Epithelial cell of esophagus (primary cell): Measurements from ENCODE around the gene ARID5B.
A peak's percentile ranks its signal among the peaks of the same experiment; 100 is the strongest.

Experiments
- DNase-seq: peaks from one replicate; pipeline ENCODE4 v3.0.0; 2010; ENCODE audit warnings: low read depth
- H3K4me3 ChIP-seq: 2 replicates; pipeline ENCODE4 v1.5.1; 2011; ENCODE audit warnings: mild to moderate bottlenecking, low read length, control low read depth
- TF ChIP-seq, protein P1 (sequence below): IDR thresholded peaks from 2 replicates; pipeline ENCODE4 v1.5.1; 2011; ENCODE audit warnings: low read depth, mild to moderate bottlenecking, low read length, control low read depth, inconsistent platforms; ENCODE audit not compliant: insufficient read depth; ENCODE audit errors: missing control alignments

ARID5B gene

DNA sequence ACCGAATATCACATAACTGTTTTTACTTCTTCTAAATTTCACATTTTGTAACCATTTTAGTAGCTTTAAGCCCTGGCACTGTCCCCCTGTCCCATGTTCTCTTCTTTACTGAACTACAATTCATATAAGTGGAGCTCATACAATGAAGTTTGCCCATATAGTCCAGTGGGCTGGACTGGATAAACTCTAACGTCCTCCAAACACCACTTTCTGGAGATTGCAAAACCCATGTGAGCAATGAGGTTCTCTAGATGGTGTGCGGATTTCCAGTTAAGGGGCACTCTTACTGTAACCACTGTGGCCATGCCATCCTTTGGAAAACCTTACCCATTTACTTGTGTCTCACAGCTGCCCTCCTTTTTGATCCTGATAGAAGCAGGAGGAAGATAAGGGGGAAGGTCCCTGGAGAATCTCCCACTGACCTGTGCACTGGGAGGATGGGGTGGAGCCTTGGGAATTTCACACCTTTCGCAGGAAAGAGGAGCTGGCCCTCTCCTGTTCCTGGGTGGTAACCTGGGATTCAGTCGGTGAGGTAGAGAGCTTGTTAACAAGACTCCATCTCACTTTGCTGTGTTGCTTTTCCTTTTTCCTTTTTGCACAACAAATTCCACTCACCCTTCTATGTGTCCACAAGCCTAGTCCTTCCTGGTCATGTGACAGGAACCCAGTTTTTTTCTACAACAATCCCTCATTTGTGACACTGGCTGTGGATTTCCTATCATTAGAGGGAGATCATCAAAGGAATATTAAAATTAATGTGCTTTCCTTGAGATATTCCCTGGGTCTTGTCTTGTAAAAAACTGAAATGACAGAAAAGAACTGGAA lies 120.7 kb downstream of the ARID5B start:
- DNase-seq = no peak
- TF ChIP-seq, protein P1, sequence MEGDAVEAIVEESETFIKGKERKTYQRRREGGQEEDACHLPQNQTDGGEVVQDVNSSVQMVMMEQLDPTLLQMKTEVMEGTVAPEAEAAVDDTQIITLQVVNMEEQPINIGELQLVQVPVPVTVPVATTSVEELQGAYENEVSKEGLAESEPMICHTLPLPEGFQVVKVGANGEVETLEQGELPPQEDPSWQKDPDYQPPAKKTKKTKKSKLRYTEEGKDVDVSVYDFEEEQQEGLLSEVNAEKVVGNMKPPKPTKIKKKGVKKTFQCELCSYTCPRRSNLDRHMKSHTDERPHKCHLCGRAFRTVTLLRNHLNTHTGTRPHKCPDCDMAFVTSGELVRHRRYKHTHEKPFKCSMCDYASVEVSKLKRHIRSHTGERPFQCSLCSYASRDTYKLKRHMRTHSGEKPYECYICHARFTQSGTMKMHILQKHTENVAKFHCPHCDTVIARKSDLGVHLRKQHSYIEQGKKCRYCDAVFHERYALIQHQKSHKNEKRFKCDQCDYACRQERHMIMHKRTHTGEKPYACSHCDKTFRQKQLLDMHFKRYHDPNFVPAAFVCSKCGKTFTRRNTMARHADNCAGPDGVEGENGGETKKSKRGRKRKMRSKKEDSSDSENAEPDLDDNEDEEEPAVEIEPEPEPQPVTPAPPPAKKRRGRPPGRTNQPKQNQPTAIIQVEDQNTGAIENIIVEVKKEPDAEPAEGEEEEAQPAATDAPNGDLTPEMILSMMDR = no peak
- no peak overlapping the region for H3K4me3 ChIP-seq

- TF ChIP-seq, protein P1 = no peak
- DNase-seq = no peak
- H3K4me3 ChIP-seq = no peak overlapping the region
These were observed 121.3 kb downstream of the ARID5B start for GRCh38 chr10:62022830-62023229.

DNA sequence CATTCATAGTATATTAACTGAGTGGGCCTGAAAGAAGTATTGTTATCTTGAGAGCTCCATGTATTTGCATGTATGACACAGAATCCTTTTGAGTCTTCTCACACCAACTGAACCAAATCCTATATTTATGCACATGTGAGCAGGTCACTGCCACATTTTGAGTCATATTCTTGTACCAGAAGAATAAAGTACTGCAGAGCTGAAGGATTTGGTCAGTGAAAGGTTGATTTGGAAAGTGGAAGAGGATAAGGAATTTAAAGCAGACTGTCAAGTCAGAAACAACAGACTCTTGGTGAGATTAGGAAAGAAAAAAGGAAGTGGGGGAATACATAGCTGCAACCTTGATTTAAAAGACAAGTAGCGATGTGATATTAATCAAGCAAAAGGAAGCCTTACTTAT lies 121.8 kb downstream of the ARID5B start:
- no peak for DNase-seq
- TF ChIP-seq, protein P1 = no peak
- no peak overlapping the region for H3K4me3 ChIP-seq

DNA sequence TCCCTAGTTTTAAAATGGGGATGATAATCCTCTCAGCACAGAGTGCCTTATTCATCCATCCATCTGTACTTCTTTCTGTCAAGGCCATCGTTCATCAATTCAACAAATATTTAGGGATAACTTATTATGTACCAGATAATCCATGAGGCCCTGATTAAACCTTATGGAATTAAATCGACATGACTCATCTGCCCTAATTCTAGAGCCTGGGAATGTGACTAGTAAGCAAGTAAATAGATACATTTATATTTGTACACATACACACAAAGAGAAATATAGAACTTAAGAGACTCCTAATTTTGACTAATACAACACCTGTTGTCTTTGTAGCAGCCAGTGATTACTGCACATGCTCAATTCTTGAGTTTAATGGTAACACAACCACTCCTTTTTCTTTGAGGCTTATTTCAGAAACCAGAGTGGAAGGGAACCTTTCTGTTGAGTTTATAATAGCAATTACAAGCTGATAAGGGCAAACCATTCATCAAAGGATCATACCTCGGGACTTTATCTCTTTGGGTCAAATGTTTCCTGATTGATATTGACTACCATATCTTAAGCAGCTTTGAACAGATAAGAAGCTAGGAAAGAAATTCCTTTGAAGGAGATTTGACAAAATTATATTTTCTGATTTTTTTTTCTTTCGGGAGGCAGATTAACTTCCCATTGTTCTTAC lies 122.7 kb downstream of the ARID5B start:
- H3K4me3 ChIP-seq = no peak overlapping the region
- DNase-seq = no peak
- TF ChIP-seq, protein P1 = no peak

DNA sequence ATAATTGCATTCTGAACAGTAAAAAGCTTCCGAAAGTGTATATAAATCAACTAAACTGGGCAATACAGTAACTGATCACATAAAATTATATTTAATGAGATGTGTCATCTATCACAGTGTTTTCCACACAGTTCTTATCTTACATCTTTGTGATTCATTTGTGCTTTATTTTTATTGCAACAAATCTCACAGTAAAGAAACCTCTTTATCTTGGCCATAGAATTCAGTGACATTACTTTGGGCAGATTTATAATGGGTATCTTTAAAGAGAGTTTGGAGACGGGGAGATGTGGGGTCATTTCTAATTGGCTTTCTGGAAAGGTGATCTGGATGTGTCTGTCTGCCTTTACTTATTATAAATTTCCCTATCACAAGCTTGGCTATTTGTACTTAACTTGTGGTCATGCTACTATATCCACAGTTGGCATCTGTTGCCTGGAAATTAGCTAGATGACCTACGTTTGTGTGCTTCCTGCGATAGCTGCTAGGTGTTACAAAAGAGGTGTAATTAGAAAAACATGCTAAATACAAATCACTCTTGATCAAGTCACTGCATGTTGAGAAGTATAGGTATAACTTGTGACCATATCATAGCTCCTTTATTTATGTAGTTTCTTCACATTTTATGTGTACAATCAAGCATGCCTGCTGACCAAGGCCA lies 123.8 kb downstream of the ARID5B start:
- H3K4me3 ChIP-seq = no peak overlapping the region
- TF ChIP-seq, protein P1 = no peak
- peak; percentile 75 for DNase-seq

DNA sequence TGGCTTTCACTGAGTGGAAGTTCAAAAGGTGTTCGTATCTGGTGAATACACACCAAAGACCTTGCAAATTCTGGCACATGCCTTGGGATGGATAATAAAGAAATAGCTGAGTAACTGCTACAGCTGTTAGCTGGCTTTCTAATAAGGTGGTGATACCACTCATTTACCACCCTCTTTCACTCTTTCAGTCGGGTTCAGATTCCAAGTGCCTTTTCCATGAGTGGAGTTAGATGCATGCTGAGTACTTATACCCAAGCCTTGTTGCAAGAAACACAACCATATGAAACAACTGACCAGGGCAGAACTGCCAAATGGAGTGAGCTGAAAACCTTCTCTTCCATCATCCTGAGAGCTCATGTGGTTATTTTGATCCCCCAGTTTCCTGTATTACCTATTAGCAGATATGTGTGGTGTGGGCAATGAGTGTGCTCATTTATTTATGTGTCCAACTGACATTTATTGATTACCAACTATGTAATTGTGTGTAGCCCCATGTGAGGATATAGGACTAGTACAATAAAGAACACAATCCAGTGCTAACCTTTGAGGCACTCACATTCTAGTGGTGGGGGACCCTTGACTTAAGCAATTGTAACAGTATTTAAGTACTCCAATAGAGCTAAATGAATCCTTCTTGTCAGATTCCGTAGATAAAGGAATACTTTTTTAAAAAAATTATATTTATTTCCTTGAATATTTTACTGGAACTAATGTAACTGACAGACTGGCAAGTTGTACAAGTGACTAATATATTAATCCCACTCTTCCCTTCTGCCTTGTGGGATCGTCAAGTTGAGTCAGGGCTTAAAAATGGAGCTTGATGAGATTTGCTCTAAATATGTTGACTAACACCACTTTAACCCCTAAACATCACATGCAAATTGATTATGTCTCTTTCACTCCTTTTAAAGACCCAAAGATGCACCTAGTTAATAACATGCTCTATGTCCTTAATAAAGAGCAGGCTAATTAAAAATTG lies 124.7 kb downstream of the ARID5B start:
- no peak overlapping the region for H3K4me3 ChIP-seq
- TF ChIP-seq, protein P1 = no peak
- peak; percentile 92 for DNase-seq
